Left forelimb (tissue), 1 donor: ENCODE data around the gene PNRC1.
"Not testable (repeated sequence)": the region's sequence is repeated elsewhere in the genome, so short reads cannot be mapped to it uniquely, and the experiment has no call there.

Source experiments
- DNase-seq: peaks from one replicate; pipeline ENCODE4 v3.0.0-alpha.2; 2018; ENCODE audit warnings: low spot score

Gene PNRC1

DNA sequence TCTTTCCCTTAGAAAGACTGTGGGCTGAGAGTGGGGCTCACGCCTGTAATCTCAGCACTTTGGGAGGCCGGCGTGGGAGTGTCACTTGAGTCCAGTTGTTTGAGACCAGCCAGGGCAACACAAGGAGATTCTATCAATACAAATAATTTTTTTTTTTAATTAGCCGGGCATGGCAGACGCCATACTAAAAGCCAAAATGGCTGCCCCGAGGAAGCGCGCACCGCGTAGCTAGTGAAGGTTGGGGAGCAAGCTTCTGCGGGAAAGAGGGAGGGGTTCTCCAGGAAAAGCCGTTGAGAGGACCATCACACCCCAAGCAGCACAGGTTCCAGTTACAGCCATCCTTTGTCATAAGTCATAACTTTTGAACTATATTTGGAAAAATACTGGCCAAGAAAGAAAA is 21.3 kb upstream of the PNRC1 start:
- DNase-seq = no peak

DNA sequence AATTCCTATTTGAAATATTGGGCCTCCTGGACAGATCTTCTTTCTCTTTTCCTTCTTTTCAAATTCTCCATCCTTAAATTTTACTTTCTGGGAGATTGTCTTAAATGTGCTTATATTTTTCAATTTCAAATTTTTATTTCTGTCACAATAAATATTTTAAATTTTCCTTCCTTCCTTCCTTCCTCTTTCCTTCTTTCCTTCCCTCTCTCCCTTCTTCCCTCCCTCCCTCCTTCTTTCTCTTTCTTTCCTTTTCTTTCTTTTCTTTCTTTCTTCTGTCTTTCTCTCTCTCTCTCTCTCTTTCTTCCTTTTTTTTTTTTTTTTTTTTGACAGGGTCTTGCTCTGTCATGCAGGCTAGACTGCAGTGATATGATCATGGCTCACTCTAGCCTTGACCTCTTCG is 16.7 kb upstream of the PNRC1 start:
- DNase-seq = no peak

DNA sequence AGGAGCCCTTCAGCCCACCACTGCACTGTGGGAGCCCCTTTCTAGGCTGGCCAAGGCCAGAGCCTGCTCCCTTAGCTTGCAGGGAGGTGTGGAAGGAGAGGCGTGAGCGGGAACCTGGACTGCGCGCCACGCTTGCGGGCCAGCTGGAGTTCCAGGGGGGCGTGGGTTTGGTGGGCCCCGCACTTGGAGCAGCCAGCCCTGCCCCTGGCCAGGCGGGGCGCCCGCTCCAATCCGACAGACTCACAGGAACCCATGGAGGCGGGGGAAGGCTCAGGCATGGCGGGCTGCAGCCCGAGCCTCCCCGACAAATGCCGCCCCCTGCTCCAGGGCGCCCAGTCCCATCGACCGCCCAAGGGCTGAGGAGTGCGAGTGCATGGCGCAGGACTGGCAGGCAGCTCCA is 15.6 kb upstream of the PNRC1 start:
- not testable (repeated sequence) for DNase-seq

DNA sequence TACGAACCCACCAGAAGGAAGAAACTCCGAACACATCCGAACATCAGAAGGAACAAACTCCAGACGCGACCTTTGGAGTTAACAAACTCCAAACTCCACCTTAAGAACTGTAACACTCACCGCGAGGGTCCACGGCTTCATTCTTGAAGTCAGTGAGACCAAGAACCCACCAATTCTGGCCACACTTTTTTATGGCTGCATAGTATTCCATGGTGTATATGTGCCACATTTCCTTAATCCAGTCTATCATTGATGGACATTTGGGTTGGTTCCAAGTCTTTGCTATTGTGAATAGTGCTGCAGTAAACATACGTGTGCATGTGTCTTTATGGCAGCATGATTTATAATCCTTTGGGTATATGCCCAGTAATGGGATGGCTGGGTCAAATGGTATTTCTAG is 14.4 kb upstream of the PNRC1 start:
- not testable (repeated sequence) for DNase-seq

DNA sequence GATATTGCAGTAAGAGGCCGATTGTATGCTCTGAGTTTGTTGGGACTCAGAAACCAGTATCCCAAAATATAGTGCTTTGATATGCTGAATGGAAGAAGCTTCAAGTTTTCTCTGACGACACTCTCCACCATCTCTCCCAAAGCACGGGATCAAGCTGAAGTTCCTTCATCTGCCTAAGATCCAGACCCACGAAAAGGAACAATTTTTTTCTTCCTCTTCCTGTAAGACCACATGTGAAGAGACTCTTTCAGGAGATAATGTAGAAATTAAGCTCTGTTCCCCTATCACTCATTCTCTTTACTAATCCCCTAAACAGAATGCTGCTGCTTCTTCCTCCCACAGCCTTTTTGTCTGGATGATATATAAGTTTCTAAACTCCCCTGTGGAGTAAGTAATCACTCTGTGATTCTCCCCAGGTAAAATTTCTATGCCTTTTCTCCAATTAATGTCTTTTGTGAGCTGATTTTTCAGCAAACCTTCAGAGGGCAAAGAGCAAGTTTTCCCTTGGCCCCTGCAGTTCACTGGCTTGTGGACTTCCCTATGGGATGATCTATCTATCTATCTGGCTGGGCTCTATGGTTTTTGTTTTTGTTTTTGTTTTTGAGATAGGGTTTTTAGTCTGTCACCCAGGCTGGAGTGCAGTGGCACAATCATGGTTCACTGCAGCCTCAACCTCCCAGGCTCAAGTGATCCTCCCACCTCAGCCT is 13.5 kb upstream of the PNRC1 start:
- no peak for DNase-seq

DNA sequence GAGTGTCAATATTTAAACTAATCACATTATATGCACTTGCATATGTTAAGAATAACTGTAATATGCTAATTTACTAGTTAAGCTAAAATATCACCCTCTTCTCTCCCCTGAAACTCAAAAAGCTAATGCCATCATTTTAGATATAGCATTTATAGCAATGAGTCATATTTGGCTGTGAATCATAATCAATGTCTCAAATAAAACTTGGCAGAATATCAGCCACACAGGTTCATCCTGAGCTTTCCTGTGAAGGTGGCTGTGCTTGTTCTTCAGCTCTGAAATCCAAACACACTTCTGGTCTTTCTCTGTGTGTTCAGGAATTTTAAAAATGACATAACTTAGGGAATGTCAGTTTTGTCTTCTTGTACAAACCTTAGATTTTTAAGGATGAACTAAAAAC is 12.8 kb upstream of the PNRC1 start:
- no peak for DNase-seq

DNA sequence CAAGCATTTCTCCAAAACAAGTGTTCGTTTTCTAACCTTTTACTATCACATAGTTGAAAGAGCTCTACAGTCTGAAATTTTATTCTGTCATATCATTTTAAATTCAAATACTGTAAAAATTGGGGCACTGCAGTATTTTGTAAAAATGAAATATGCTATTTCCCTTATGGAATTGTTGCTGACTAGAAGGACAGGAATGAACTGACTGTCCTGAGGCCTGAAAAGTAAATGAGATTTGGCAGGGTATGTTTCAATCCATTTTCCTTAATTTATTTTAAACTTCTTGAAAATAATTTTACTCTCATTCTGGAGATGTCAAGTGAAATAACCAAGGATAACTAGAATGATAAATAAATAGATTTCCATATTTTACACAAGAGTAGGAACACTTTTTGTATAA is 11.9 kb upstream of the PNRC1 start:
- no peak for DNase-seq

DNA sequence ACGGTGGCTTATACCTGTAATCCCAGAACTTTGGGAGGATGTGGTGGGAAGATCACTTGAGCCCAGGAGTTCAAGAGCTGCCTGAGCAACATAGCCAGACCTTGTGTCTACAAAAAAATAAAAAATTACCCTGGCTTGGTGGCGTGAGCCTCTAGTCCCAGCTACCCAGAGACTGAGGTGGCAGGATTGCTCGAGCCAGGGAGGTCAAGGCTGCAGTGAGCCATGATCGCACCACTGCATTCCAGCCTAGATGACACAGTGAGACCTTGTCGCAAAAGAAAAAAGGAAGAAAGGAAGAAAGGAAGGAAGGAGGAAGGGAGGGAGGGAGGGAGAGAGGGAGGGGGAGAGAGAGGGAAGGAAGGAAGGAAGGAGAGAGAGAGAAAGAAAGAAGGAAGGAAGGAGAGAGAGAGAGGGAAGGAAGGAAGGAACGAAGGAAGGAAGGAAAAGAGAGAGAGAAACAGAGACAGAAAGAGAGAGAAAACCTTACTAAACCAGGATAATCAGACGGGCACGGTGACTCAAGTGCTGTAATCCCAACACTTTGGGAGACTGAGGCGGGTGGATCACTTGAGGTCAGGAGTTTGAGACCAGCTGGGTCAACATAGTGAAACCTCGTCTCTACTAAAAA is 10.9 kb upstream of the PNRC1 start:
- DNase-seq = no peak

DNA sequence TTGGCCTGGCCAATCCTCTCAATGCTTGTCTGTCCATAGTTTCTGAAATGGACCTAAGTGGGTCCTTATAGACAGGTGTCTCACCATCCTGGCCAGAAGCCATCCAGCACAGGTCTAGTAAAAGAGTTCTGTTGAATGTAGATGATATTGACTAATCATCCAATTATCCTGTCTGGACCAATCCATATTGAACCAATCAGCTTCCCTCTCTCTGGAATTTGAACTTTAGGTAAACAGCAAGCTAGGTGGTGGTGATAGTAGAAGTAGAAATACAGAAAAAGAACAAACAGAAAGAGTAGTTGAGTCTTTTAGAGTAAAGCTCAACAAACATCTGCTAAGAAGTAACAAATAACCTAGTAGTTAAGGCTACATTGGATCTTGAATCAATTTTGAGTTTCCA is 9.5 kb upstream of the PNRC1 start:
- DNase-seq = no peak

DNA sequence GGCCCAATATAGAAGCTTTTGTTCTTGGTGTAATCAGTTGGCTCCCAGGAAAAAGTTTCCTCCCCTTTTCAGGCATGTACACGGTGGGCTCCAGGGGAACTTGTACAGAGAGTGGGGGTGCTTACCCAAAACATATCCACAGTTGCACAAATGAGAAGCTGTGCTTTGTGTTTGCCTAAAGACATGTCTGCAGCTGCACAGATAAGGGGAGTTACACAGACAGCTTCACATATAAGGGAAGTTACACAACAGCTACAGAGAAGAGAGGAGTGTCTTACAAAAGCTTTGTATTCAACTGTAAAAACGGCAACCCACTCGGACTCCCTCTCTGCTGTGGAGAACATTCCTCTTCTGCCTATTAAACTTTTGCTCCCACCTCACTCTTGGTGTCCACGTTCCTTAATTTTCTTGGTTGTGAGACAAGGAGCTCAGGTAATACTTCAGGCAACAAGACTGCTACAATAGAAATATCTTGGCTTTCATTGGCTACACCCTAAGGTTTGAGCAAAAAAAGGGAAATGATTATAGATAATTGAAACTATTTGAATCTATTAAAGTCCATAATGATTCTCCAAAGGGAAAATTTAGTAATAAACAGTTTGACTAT is 7.4 kb upstream of the PNRC1 start:
- DNase-seq = no peak

DNA sequence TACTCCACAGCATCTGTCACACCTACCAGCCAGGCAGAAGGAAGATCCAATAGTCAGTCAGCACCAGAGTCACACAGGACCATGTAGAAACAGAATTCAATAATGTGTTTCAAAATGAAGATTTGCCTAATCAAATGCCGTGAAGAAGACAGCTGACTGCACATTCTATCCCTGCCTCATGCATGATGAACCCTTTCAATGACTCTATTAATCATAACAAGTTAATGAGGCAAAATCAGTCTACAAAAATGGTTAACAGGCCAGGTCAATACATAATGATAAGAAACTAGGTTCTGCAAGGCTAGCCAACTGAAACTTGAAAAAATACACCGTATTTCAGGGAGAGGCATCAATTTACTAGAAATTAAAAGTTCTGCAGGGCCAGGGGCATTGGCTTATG is 6.7 kb upstream of the PNRC1 start:
- no peak for DNase-seq

DNA sequence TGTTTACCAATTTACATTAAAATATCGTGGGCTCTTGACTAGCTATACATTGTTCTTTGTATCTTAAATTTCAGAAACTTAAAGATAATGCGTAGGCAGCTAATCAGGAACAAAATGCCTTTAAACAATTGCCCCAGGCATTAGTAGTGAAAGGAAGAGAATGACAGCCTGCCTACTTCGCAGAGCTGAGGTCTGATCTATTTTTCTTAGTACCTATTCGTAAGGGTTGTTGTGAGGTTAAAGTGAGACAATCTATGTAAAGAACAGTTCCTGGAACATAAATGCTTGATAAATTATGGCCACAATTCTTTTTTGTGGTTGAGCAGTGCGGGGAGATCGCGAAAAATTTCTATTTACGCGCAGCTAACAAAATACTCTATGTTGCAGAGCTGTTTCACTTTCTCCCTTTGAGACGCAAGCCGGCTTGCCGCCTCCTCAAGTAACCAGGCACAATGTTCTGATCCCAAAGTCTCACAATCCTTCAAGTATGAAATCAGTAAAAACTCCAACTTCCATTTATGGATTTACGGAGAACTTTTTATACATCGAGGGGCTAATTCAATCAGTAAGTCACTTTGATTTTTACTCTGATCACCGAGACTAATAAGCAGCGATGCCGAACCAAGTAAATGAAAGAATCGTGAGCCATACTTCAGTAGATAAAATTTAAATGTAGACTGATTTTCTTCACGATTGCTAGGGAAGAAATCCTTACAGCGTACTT is 878 bp upstream of the PNRC1 start:
- no peak for DNase-seq

DNA sequence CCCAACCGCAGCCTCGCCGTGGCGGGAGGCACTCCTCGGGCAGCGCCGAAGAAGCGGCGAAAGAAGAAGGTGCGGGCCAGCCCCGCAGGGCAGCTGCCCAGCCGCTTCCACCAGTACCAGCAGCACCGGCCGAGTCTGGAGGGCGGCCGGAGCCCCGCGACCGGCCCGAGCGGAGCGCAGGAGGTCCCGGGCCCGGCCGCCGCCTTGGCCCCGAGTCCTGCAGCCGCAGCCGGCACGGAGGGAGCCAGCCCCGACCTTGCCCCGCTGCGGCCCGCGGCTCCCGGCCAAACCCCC is 525 bp downstream of the PNRC1 start:
- no peak for DNase-seq

DNA sequence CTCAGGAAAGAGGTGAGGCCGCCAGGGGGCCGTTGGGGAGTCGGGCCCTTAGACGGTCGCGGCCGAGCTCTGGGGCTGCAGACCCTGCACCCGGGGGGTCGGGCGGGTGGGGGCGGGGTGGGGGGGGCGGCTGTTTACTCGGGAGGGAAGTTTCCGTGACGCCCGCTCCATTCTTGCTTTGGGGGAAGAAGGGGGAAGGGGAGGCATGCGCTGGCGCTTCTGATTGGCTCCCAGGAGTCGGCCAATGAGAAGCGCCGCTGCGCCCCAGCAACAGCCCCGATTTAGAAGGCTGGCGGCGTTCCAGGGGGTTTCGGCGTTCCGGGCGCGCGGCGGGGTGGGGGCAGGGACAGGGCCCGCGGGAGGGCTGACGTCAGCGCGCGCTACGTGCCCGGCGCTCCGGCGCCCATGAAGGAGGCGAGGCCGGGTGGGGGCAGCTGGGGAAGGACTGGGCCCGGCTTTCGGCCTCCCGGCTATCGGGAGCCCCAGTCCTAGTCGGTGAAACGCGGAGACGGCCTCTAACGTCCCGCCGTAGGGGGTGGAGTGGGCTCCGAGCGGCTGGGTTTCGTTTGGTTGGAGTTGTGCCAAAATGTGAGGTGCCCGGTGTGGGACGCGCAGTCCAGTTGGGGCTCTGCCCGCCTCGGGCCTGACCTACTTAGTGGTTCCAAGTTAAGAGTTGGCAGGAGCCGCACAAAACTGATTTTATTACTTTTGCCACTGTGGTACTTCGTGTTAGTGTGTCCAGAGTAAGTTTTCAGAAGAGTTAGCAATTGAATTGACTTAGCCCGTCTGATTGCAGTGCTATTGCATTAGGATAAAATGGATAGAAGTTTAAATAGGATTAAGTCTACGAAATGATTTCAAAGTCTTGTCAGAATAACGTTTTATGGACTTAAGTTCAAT is 1.1 kb downstream of the PNRC1 start:
- DNase-seq = peak; percentile 99

DNA sequence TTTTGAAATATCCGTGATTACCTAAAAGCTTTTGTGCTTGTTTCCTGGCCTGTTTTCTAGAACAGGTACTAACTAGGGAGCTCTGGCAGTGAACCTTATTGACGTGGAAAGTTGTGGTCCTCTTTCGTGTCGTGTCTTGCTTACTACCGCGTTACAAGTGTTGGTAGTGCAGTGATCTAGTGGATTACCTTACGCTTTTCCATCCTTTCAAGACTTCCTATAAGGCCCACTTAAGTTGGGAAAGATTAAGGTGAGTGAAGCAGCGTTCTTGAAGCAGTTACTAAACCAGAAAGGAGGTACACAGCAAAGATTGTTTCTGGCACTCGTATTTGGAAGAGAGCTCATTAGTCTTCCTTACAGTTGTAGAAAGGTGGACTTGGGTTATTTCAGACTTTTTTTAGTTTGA is 1.9 kb downstream of the PNRC1 start:
- no peak for DNase-seq

DNA sequence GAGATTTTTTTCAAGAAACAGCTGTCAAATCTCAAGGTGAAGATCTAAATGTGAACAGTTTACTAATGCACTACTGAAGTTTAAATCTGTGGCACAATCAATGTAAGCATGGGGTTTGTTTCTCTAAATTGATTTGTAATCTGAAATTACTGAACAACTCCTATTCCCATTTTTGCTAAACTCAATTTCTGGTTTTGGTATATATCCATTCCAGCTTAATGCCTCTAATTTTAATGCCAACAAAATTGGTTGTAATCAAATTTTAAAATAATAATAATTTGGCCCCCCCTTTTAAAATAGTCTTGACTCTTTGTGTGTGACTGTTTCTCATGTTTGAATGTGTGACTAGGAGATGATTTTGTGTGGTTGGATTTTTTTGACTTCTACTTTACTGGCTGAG is 4.0 kb downstream of the PNRC1 start:
- DNase-seq = no peak

DNA sequence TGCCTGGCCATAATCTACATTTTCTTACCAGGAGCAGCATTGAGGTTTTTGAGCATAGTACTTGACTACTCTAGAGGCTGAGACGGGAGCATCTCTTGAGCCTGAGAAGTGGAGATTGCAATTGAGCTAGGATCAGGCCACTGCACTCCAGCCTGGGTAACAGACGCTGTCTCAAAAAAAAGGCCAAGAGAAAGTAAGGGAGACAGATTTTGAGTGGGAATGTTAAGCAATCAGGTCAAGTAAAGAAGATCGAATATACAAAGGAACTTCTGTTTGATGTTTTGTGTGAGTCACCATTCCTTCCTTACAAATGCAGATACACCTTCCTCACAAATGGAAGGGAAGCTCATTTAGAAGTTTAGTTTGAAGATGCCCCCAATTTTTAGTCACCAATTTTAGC is 4.4 kb downstream of the PNRC1 start:
- DNase-seq = no peak

DNA sequence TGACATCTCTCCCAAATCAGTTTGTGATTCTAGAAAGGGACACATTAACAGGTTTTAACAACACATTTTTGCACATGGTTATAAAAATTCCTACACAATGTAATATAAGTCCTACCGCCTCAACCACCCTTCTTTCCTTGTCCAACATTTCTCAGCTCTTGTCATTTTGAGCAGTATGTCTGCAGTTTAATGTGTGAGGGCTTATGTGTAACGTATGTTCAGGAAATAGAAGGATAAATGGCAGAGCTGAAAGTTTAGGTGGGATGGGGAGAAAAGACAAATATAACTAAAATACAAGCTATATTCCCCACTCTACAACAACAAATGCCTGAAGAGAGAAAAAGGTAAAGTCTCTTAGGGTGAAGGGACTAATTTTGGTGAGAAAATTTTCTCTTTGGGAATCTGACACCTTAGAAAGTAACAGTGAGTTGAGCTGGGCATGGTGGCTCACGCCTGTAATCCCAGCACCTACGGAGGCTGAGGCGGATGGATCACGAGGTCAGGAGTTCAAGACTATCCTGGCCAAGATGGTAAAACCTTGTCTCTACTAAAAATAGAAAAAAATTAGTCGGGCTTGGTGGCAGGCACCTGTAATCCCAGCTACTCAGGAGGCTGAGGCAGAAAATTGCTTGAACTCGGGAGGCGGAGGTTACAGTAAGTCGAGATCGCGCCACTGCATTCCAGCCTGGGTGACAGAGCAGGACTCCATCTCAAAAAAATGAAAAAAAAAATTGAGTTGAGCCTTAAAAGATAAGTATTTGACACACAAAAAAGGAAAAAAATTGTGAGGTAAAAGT is 5.1 kb downstream of the PNRC1 start:
- no peak for DNase-seq

DNA sequence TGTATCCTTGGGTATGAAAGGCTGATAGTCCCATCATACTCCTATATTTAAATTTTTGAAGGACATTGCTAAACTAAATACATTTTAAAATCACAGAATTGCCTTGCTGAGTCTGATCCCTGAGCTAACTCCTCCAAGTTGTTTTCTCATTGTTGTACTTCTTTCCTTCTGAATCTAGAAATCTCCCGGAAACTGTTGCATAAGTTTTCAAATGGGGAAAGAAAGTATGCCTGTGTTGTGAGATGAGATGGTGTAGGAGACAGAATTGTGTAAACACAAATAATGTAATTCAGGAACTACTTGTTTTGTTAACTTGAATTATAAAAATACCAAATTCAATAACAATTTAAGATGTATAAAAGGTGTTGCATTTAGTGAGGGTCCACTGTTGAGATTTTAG is 7.3 kb downstream of the PNRC1 start:
- DNase-seq = no peak

DNA sequence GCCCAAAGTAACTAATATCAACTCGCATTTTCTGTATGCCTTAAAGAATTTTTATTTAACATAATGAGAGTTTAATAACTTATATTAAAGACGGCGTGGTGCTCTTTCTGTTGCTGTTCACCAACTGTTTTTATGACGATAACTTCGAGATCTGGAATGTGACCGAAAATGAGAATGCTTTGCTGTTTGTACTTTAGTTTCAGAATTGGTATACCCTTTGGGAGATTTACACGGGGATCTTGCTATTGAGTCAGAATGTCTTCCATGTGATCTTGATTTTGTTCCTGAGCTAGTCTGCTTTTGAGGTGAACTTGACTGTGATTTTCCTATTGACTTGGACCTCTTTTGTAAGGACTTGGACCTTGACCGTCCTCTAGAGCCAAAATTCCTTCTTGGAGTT is 17.9 kb downstream of the PNRC1 start:
- no peak for DNase-seq

DNA sequence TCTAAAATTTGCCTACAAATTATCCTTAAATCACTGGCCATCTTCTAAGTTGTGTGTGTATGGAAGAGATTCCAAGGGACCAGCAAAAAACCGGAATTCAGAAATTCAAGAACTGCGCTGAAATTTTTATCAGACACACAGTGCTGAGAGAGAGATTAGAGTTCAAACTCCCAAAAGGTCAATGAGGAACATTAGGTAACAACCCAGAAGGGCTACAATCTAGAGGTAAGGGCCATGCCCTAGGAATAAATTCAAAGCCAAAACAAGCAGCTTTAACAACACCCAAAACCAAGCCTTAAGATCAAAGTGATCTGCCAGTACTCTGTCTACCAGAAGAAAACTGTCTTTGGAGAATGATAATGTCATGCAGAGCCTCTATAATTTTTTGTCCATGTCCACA is 19.6 kb downstream of the PNRC1 start:
- no peak for DNase-seq
